ENCODE measurements around the gene PTPN13.

- TF ChIP-seq, protein P1, sequence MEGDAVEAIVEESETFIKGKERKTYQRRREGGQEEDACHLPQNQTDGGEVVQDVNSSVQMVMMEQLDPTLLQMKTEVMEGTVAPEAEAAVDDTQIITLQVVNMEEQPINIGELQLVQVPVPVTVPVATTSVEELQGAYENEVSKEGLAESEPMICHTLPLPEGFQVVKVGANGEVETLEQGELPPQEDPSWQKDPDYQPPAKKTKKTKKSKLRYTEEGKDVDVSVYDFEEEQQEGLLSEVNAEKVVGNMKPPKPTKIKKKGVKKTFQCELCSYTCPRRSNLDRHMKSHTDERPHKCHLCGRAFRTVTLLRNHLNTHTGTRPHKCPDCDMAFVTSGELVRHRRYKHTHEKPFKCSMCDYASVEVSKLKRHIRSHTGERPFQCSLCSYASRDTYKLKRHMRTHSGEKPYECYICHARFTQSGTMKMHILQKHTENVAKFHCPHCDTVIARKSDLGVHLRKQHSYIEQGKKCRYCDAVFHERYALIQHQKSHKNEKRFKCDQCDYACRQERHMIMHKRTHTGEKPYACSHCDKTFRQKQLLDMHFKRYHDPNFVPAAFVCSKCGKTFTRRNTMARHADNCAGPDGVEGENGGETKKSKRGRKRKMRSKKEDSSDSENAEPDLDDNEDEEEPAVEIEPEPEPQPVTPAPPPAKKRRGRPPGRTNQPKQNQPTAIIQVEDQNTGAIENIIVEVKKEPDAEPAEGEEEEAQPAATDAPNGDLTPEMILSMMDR (conservative IDR thresholded peaks at IDR 0.05; ENCODE audit: low read length), result no peak
- no peak for TF ChIP-seq EZH2phosphoT487 (IDR thresholded peaks at IDR 0.05; ENCODE audit: borderline replicate concordance)
Observed at GRCh38 chr4:86561256-86561655, 32.9 kb upstream of the PTPN13 start.

Data from Loucy (cell line).